GDM1 (cell line): Measurements from ENCODE around the gene LIMCH1.
A peak's percentile ranks its signal among the peaks of the same experiment; 100 is the strongest.
"Not testable (repeated sequence)": the region's sequence is repeated elsewhere in the genome, so short reads cannot be mapped to it uniquely, and the experiment has no call there.

Source experiments
- DNase-seq: peaks from one replicate; lab custom pipeline; 2025; lab: John Stamatoyannopoulos, UW

Gene LIMCH1

GRCh38 chr4:41644915-41645295 is 106.9 kb downstream of the LIMCH1 start:
- DNase-seq: no peak

GRCh38 chr4:41645728-41646390 is 107.9 kb downstream of the LIMCH1 start:
- DNase-seq: no peak

GRCh38 chr4:41646862-41647261 is 108.9 kb downstream of the LIMCH1 start:
- DNase-seq: no peak

GRCh38 chr4:41647383-41647782 is 109.4 kb downstream of the LIMCH1 start:
- DNase-seq: no peak

GRCh38 chr4:41651150-41651549 is 113.2 kb downstream of the LIMCH1 start:
- DNase-seq: not testable (repeated sequence)

GRCh38 chr4:41652971-41653370 is 115.0 kb downstream of the LIMCH1 start:
- DNase-seq: no peak

- DNase-seq: no peak
These were observed 115.6 kb downstream of the LIMCH1 start for GRCh38 chr4:41653523-41653922.

- DNase-seq: no peak
These were observed 117.2 kb downstream of the LIMCH1 start for GRCh38 chr4:41655177-41655576.

GRCh38 chr4:41656106-41656505 is 118.1 kb downstream of the LIMCH1 start:
- no peak for DNase-seq

- no peak for DNase-seq
These were observed 118.9 kb downstream of the LIMCH1 start for GRCh38 chr4:41656572-41657520.

GRCh38 chr4:41657561-41657960 is 119.6 kb downstream of the LIMCH1 start:
- no peak for DNase-seq

GRCh38 chr4:41658163-41658562 is 120.2 kb downstream of the LIMCH1 start:
- DNase-seq: no peak

GRCh38 chr4:41660352-41660751 is 122.4 kb downstream of the LIMCH1 start:
- no peak for DNase-seq

- DNase-seq: peak; percentile 1
These were observed 123.6 kb downstream of the LIMCH1 start for GRCh38 chr4:41661442-41662076.

- DNase-seq: no peak
These were observed 127.8 kb downstream of the LIMCH1 start for GRCh38 chr4:41665636-41666207.

GRCh38 chr4:41668024-41668423 is 130.1 kb downstream of the LIMCH1 start:
- no peak for DNase-seq

- no peak for DNase-seq
These were observed 132.6 kb downstream of the LIMCH1 start for GRCh38 chr4:41670530-41670929.

- DNase-seq: no peak
These were observed 133.0 kb downstream of the LIMCH1 start for GRCh38 chr4:41670982-41671381.

- DNase-seq: no peak
These were observed 140.3 kb downstream of the LIMCH1 start for GRCh38 chr4:41678086-41678816.

- no peak for DNase-seq
These were observed 141.0 kb downstream of the LIMCH1 start for GRCh38 chr4:41678951-41679350.

GRCh38 chr4:41679991-41680390 is 142.0 kb downstream of the LIMCH1 start:
- no peak for DNase-seq

- DNase-seq: no peak
These were observed 143.1 kb downstream of the LIMCH1 start for GRCh38 chr4:41681054-41681453.
